GM12865 (cell line): ENCODE measurements around the gene KLK4.

ENCODE experiments used
- DNase-seq: peaks from one replicate; pipeline ENCODE4 v3.0.0; 2010; ENCODE audit warnings: low read depth
- H3K4me3 ChIP-seq: 2 replicates; pipeline ENCODE4 v1.5.1; 2011; ENCODE audit warnings: mild to moderate bottlenecking, low read depth, low read length, control low read depth
- TF ChIP-seq, protein P1 (sequence below): IDR thresholded peaks from 2 replicates; pipeline ENCODE4 v1.5.1; 2011; ENCODE audit warnings: low read length, control low read depth, low read depth, inconsistent platforms; ENCODE audit not compliant: insufficient read depth; ENCODE audit errors: missing control alignments

KLK4 gene

GRCh38 chr19:50944795-50945194, 33.6 kb upstream of the KLK4 start:
- DNase-seq = no peak
- no peak overlapping the region for H3K4me3 ChIP-seq
- TF ChIP-seq, protein P1, sequence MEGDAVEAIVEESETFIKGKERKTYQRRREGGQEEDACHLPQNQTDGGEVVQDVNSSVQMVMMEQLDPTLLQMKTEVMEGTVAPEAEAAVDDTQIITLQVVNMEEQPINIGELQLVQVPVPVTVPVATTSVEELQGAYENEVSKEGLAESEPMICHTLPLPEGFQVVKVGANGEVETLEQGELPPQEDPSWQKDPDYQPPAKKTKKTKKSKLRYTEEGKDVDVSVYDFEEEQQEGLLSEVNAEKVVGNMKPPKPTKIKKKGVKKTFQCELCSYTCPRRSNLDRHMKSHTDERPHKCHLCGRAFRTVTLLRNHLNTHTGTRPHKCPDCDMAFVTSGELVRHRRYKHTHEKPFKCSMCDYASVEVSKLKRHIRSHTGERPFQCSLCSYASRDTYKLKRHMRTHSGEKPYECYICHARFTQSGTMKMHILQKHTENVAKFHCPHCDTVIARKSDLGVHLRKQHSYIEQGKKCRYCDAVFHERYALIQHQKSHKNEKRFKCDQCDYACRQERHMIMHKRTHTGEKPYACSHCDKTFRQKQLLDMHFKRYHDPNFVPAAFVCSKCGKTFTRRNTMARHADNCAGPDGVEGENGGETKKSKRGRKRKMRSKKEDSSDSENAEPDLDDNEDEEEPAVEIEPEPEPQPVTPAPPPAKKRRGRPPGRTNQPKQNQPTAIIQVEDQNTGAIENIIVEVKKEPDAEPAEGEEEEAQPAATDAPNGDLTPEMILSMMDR = no peak

GRCh38 chr19:50943074-50943828, 32.1 kb upstream of the KLK4 start:
- TF ChIP-seq, protein P1 = no peak
- no peak overlapping the region for H3K4me3 ChIP-seq
- no peak for DNase-seq

DNA sequence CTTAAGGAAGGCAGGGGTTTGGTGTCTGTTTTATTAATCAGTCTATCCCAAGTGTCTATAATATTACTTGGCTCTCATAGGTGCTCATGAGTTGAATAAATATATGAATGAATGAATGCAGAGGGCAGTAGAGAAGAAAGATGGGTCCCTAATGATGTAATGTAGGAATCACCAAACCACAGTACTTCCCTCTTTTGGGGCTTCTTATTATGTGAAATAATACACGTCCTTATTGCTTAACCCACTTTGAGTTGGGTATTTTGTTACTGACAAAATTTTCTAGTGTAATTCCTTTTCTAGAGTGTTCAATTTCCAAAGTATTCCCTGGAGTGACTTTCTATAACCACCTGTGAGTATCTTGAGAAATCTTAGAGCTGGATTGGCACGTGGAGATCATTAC, 28.4 kb upstream of the KLK4 start:
- TF ChIP-seq, protein P1 = no peak
- H3K4me3 ChIP-seq = no peak overlapping the region

DNA sequence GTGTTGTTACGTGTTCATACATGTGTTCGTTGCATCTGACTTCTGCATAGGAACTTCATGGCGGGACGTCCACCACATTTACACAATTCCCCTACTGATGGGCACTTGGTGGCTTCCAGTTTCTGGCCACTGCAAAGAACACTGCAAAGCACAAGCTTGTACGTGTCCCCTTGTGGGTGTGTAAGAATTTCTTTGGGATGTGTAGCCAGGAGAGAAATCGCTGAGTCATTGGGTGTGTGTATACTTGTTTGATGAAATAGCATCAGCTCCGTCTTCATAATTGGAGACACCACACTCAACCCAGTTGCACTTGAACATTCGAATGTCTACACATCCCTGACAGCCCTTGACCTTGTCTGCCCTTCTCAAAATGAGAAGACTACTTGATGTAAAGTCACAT, 22.4 kb upstream of the KLK4 start:
- TF ChIP-seq, protein P1 = no peak
- no peak overlapping the region for H3K4me3 ChIP-seq
- DNase-seq = no peak

More for the DNA sequence above, 28.4 kb upstream of the KLK4 start:
- no peak for DNase-seq

GRCh38 chr19:50932690-50933083, 21.5 kb upstream of the KLK4 start:
- no peak for DNase-seq
- no peak overlapping the region for H3K4me3 ChIP-seq
- TF ChIP-seq, protein P1 = no peak

DNA sequence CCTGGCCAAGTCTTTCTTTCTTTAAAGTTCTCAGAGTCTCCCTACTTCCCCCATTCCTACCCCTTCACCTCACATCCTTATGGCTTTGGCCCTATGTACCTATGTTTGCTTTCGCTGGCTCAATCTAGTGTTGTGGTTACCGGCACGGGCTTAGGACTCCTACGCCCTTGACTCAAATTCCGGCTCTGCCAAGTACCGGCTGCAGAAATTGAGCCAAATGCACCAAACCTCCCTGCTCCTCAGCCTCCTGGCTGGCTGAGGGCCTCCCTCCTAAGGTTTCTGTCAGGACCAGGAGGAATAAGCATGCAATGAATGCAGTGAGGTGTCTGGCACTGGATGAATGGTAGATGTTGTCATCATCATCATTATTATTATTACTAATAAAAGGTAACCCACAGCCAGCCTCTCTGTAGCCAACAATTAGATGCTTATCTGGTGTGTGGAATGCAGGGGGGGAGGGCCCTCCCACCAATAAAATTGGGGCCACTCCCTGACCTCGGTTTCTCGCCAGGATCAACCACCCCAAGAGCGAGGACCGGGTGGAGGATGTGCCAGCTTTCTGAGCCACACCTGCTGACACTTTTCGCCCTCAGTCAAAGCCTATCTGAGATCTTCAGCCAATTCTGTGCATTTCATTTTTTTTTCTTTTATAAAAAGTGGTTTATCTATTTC, 21.0 kb upstream of the KLK4 start:
- DNase-seq = no peak
- no peak overlapping the region for H3K4me3 ChIP-seq
- TF ChIP-seq, protein P1 = no peak

GRCh38 chr19:50931023-50931422, 19.8 kb upstream of the KLK4 start:
- no peak for DNase-seq
- TF ChIP-seq, protein P1 = no peak
- H3K4me3 ChIP-seq = no peak overlapping the region
